Measurements from ENCODE around the gene GPR161. TPM values are rescaled to one million over a fixed set of nuclear protein-coding genes. Genes with fewer than 3 reads are reported as not detected.

The GPR161 gene
- polyA plus RNA-seq, 2 donors, result 1.9 to 3.4 TPM

- Histone ChIP-seq H3K27me3 (ENCODE audit: control insufficient read depth in 1 of 2, insufficient read depth in 2 of 2, low read length in 2 of 2) (no peaks in the 10 kb centered on the region), H3K27ac (ENCODE audit: low read depth in 2 of 2, low read length in 1 of 2) (peak overlapping the region; percentile 59 to 64), H3K36me3 (ENCODE audit: control insufficient read depth in 2 of 2, insufficient read depth in 2 of 2, low read length in 1 of 2) (no peaks in the 10 kb centered on the region), H3K9me3 (ENCODE audit: control insufficient read depth in 2 of 2, insufficient read depth in 1 of 2, low read depth in 1 of 2, low read length in 1 of 2) (no peaks in the 10 kb centered on the region), H3K4me3 (ENCODE audit: low read depth in 1 of 2, low read length in 2 of 2) (peak overlapping the region; percentile 56 to 61), H3K4me1 (ENCODE audit: control insufficient read depth in 2 of 2, insufficient read depth in 2 of 2, low read length in 1 of 2) (peaks cover 0 to 8% of the 10 kb centered on the region in 2 donors)
- WGBS, 2 donors, result 0 to 1% methylated on average over 39 to 63 of the region's 63 CpGs
Observed at GRCh38 chr1:168135921-168136708, 615 bp downstream of the GPR161 start.

- Histone ChIP-seq H3K9me3 (ENCODE audit: control insufficient read depth in 2 of 2, insufficient read depth in 1 of 2, low read depth in 1 of 2, low read length in 1 of 2) (no peaks in the 10 kb centered on the region), H3K27ac (ENCODE audit: low read depth in 2 of 2, low read length in 1 of 2) (peak overlapping the region in 1 of 2 donors; percentile 27), H3K4me3 (ENCODE audit: low read depth in 1 of 2, low read length in 2 of 2) (peak overlapping the region; percentile 56 to 61), H3K4me1 (ENCODE audit: control insufficient read depth in 2 of 2, insufficient read depth in 2 of 2, low read length in 1 of 2) (peaks cover 0 to 8% of the 10 kb centered on the region in 2 donors), H3K27me3 (ENCODE audit: control insufficient read depth in 1 of 2, insufficient read depth in 2 of 2, low read length in 2 of 2) (no peaks in the 10 kb centered on the region), H3K36me3 (ENCODE audit: control insufficient read depth in 2 of 2, insufficient read depth in 2 of 2, low read length in 1 of 2) (no peaks in the 10 kb centered on the region)
- WGBS, 2 donors, result 23 to 36% methylated on average over 12 of the region's 12 CpGs
Observed at GRCh38 chr1:168135116-168135920, 1.4 kb downstream of the GPR161 start.

DNA sequence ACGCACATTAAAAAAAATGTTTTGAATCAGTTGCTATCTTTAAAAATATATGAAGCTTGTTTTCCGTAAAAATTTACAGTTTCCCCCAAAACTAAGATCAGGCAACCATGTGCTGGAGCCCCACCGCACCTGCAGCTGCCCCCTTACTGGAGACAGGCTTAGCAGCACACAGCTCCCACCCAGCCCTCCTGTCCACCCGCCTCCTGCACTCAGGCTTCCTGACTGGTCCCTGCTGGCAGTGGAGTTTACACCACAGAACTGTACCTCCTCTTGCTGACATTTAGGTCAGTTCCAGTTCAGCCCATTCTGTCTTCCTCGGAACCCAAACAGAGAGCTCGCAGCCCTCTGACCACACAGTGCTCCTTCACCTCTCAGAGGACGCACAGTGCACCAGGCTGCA, 2.1 kb downstream of the GPR161 start:
- Histone ChIP-seq H3K4me3 (ENCODE audit: low read depth in 1 of 2, low read length in 2 of 2) (no peak overlapping the region), H3K9me3 (ENCODE audit: control insufficient read depth in 2 of 2, insufficient read depth in 1 of 2, low read depth in 1 of 2, low read length in 1 of 2) (no peaks in the 10 kb centered on the region), H3K36me3 (ENCODE audit: control insufficient read depth in 2 of 2, insufficient read depth in 2 of 2, low read length in 1 of 2) (no peaks in the 10 kb centered on the region), H3K27me3 (ENCODE audit: control insufficient read depth in 1 of 2, insufficient read depth in 2 of 2, low read length in 2 of 2) (no peaks in the 10 kb centered on the region), H3K4me1 (ENCODE audit: control insufficient read depth in 2 of 2, insufficient read depth in 2 of 2, low read length in 1 of 2) (peaks cover 0 to 8% of the 10 kb centered on the region in 2 donors), H3K27ac (ENCODE audit: low read depth in 2 of 2, low read length in 1 of 2) (no peak overlapping the region)
- whole genome bisulfite sequencing, 2 donors, result 74 to 83% methylated on average over 7 of the region's 7 CpGs

DNA sequence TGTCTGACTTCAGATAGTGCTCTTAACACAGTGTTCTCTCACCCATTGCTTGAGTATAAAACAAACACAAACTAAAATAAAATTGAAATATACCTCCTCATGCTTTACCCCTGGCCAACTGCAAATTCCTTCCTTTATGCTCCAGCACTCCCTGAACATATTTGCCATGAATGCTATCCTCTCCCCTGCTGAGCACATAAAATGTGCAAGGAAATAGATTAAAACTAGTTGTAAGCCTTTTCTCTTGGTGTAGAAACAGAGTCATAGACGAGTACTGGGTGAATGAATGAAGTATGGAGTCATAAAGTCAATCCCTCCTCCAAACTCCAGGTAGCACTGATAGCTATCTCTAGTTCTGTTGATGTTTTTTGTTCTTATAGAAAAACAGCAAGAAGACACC, 2.6 kb downstream of the GPR161 start:
- 43 to 48% methylated on average over 1 of the region's 1 CpG for WGBS, 2 donors
- no peaks in the 10 kb centered on the region for H3K36me3 ChIP-seq (ENCODE audit: control insufficient read depth in 2 of 2, insufficient read depth in 2 of 2, low read length in 1 of 2)
- no peaks in the 10 kb centered on the region for H3K27me3 ChIP-seq (ENCODE audit: control insufficient read depth in 1 of 2, insufficient read depth in 2 of 2, low read length in 2 of 2)

GRCh38 chr1:168129933-168130332, 6.8 kb downstream of the GPR161 start:
- Histone ChIP-seq H3K27ac (ENCODE audit: low read depth in 2 of 2, low read length in 1 of 2) (no peak overlapping the region), H3K9me3 (ENCODE audit: control insufficient read depth in 2 of 2, insufficient read depth in 1 of 2, low read depth in 1 of 2, low read length in 1 of 2) (no peaks in the 10 kb centered on the region), H3K4me3 (ENCODE audit: low read depth in 1 of 2, low read length in 2 of 2) (no peak overlapping the region), H3K27me3 (ENCODE audit: control insufficient read depth in 1 of 2, insufficient read depth in 2 of 2, low read length in 2 of 2) (no peaks in the 10 kb centered on the region), H3K36me3 (ENCODE audit: control insufficient read depth in 2 of 2, insufficient read depth in 2 of 2, low read length in 1 of 2) (no peaks in the 10 kb centered on the region), H3K4me1 (ENCODE audit: control insufficient read depth in 2 of 2, insufficient read depth in 2 of 2, low read length in 1 of 2) (peaks cover 0 to 3% of the 10 kb centered on the region in 2 donors)
- 88 to 93% methylated on average over 6 of the region's 6 CpGs for WGBS, 2 donors

More for the DNA sequence above, 2.6 kb downstream of the GPR161 start:
- H3K27ac ChIP-seq (ENCODE audit: low read depth in 2 of 2, low read length in 1 of 2), result no peak overlapping the region
- no peaks in the 10 kb centered on the region for H3K9me3 ChIP-seq (ENCODE audit: control insufficient read depth in 2 of 2, insufficient read depth in 1 of 2, low read depth in 1 of 2, low read length in 1 of 2)
- no peak overlapping the region for H3K4me3 ChIP-seq (ENCODE audit: low read depth in 1 of 2, low read length in 2 of 2)
- H3K4me1 ChIP-seq (ENCODE audit: control insufficient read depth in 2 of 2, insufficient read depth in 2 of 2, low read length in 1 of 2), result peaks cover 0 to 8% of the 10 kb centered on the region in 2 donors

- no peak overlapping the region for H3K4me3 ChIP-seq (ENCODE audit: low read depth in 1 of 2, low read length in 2 of 2)
- no peaks in the 10 kb centered on the region for H3K9me3 ChIP-seq (ENCODE audit: control insufficient read depth in 2 of 2, insufficient read depth in 1 of 2, low read depth in 1 of 2, low read length in 1 of 2)
- H3K36me3 ChIP-seq (ENCODE audit: control insufficient read depth in 2 of 2, insufficient read depth in 2 of 2, low read length in 1 of 2), result no peaks in the 10 kb centered on the region
- H3K4me1 ChIP-seq (ENCODE audit: control insufficient read depth in 2 of 2, insufficient read depth in 2 of 2, low read length in 1 of 2), result peaks cover 0 to 3% of the 10 kb centered on the region in 2 donors
- H3K27me3 ChIP-seq (ENCODE audit: control insufficient read depth in 1 of 2, insufficient read depth in 2 of 2, low read length in 2 of 2), result no peaks in the 10 kb centered on the region
- WGBS, 2 donors, result 92 to 96% methylated on average over 2 of the region's 2 CpGs
- no peak overlapping the region for H3K27ac ChIP-seq (ENCODE audit: low read depth in 2 of 2, low read length in 1 of 2)
Observed at GRCh38 chr1:168127503-168127902, 9.2 kb downstream of the GPR161 start.

DNA sequence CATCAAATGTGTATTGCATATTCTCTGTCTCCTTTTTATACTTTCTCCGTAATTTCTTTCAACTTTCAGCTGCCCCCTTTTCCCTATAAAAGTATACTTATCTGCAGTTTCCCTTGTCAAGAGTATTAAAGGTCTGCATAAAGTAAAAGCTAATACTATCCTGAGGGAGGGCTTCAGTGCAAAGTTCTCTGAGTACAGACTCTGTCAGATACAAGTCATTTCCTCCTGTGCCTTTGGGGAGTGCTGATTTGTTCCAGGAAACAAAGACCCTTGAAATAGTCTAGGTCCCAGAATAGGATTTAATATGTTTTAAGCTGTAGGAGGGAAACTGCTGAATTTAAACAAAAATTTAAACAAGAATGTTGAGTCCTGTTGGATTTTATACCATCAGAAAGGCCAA, 11.7 kb downstream of the GPR161 start:
- Histone ChIP-seq H3K27ac (ENCODE audit: low read depth in 2 of 2, low read length in 1 of 2) (no peak overlapping the region), H3K4me3 (ENCODE audit: low read depth in 1 of 2, low read length in 2 of 2) (no peak overlapping the region), H3K36me3 (ENCODE audit: control insufficient read depth in 2 of 2, insufficient read depth in 2 of 2, low read length in 1 of 2) (no peaks in the 10 kb centered on the region), H3K27me3 (ENCODE audit: control insufficient read depth in 1 of 2, insufficient read depth in 2 of 2, low read length in 2 of 2) (no peaks in the 10 kb centered on the region), H3K4me1 (ENCODE audit: control insufficient read depth in 2 of 2, insufficient read depth in 2 of 2, low read length in 1 of 2) (peaks cover 0 to 11% of the 10 kb centered on the region in 2 donors), H3K9me3 (ENCODE audit: control insufficient read depth in 2 of 2, insufficient read depth in 1 of 2, low read depth in 1 of 2, low read length in 1 of 2) (no peaks in the 10 kb centered on the region)
- 89 to 91% methylated on average over 1 of the region's 1 CpG for WGBS, 2 donors

DNA sequence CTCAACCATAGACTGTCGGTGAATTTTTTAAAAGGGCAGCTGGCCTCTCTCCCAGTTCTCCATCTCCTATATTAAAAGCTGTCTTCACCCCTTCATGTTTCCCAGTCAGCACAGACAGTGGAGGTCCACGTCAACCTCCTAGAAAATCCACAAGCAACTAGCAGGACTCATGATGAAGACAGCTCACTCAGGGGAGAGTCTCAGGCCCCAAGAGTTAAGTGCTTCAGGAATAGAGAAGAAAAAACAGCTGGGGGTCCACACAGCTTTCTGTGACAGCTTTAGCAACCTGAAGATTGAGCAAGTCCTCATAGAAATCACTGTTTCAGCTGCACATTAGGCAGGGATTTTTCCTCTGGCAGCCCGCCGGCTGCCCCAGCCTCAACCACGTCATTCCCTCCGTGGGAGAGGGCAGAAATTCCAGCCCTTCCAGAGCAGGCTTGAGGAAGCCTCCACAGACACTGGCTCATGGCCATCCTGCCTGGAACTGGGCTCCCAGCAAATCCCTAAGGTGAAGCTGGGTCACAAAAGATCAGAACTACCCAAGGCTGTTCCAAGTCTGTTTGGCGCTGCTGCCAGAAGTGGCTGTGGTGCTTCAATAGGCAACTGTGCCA, 15.2 kb downstream of the GPR161 start:
- H3K36me3 ChIP-seq (ENCODE audit: control insufficient read depth in 2 of 2, insufficient read depth in 2 of 2, low read length in 1 of 2), result peaks cover 0 to 2% of the 10 kb centered on the region in 2 donors
- H3K27ac ChIP-seq (ENCODE audit: low read depth in 2 of 2, low read length in 1 of 2), result peak overlapping the region; percentile 65 to 89
- no peaks in the 10 kb centered on the region for H3K27me3 ChIP-seq (ENCODE audit: control insufficient read depth in 1 of 2, insufficient read depth in 2 of 2, low read length in 2 of 2)
- WGBS, 2 donors, result 24 to 40% methylated on average over 7 of the region's 7 CpGs
- H3K4me3 ChIP-seq (ENCODE audit: low read depth in 1 of 2, low read length in 2 of 2), result no peak overlapping the region
- H3K4me1 ChIP-seq (ENCODE audit: control insufficient read depth in 2 of 2, insufficient read depth in 2 of 2, low read length in 1 of 2), result peaks cover 0 to 11% of the 10 kb centered on the region in 2 donors
- no peaks in the 10 kb centered on the region for H3K9me3 ChIP-seq (ENCODE audit: control insufficient read depth in 2 of 2, insufficient read depth in 1 of 2, low read depth in 1 of 2, low read length in 1 of 2)

- Histone ChIP-seq H3K27me3 (ENCODE audit: control insufficient read depth in 1 of 2, insufficient read depth in 2 of 2, low read length in 2 of 2) (no peaks in the 10 kb centered on the region), H3K27ac (ENCODE audit: low read depth in 2 of 2, low read length in 1 of 2) (no peak overlapping the region), H3K4me3 (ENCODE audit: low read depth in 1 of 2, low read length in 2 of 2) (no peak overlapping the region), H3K9me3 (ENCODE audit: control insufficient read depth in 2 of 2, insufficient read depth in 1 of 2, low read depth in 1 of 2, low read length in 1 of 2) (no peaks in the 10 kb centered on the region), H3K36me3 (ENCODE audit: control insufficient read depth in 2 of 2, insufficient read depth in 2 of 2, low read length in 1 of 2) (peaks cover 0 to 2% of the 10 kb centered on the region in 2 donors), H3K4me1 (ENCODE audit: control insufficient read depth in 2 of 2, insufficient read depth in 2 of 2, low read length in 1 of 2) (peaks cover 2 to 15% of the 10 kb centered on the region in 2 donors)
- 95 to 96% methylated on average over 4 of the region's 4 CpGs for WGBS, 2 donors
Observed at GRCh38 chr1:168119750-168120149, 17.0 kb downstream of the GPR161 start.
